ENCODE results near the gene WDFY2.

GRCh38 chr13:51645761-51646670 lies 61.8 kb downstream of the WDFY2 start:
- TF ChIP-seq, protein P1, sequence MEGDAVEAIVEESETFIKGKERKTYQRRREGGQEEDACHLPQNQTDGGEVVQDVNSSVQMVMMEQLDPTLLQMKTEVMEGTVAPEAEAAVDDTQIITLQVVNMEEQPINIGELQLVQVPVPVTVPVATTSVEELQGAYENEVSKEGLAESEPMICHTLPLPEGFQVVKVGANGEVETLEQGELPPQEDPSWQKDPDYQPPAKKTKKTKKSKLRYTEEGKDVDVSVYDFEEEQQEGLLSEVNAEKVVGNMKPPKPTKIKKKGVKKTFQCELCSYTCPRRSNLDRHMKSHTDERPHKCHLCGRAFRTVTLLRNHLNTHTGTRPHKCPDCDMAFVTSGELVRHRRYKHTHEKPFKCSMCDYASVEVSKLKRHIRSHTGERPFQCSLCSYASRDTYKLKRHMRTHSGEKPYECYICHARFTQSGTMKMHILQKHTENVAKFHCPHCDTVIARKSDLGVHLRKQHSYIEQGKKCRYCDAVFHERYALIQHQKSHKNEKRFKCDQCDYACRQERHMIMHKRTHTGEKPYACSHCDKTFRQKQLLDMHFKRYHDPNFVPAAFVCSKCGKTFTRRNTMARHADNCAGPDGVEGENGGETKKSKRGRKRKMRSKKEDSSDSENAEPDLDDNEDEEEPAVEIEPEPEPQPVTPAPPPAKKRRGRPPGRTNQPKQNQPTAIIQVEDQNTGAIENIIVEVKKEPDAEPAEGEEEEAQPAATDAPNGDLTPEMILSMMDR (conservative IDR thresholded peaks at IDR 0.05; ENCODE audit: low read length), result no peak
- TF ChIP-seq EZH2phosphoT487 (IDR thresholded peaks at IDR 0.05; ENCODE audit: borderline replicate concordance), result no peak
